Liver (tissue), 9 donors: ENCODE measurements around the gene SSNA1. TPM values are rescaled to one million over a fixed set of nuclear protein-coding genes. Genes with fewer than 3 reads are reported as not detected.

Experiments used
- DNase-seq: peaks from one replicate; pipeline ENCODE4 v3.0.0-alpha.2; 2017; ENCODE audit warnings: low spot score
- H3K27ac ChIP-seq, 2 donors: one replicate each; pipeline ENCODE4 v1.7.0; 2013; ENCODE audit warnings: inconsistent platforms in 2 of 2, low read length in 2 of 2, control low read depth in 1 of 2, low read depth in 1 of 2, mild to moderate bottlenecking in 1 of 2
- H3K27me3 ChIP-seq, 4 donors: one replicate each; pipeline versions ENCODE4 v1.6.1 to v1.7.0; 2013; ENCODE audit warnings: low read length in 3 of 4, inconsistent platforms in 1 of 4, mild to moderate bottlenecking in 1 of 4, moderate library complexity in 1 of 4; ENCODE audit not compliant: control insufficient read depth in 4 of 4, insufficient read depth in 4 of 4
- H3K36me3 ChIP-seq, 4 donors: one replicate each; pipeline versions ENCODE4 v1.6.1 to v1.7.0; 2013; ENCODE audit warnings: low read length in 3 of 4, mild to moderate bottlenecking in 3 of 4, low read depth in 1 of 4, moderate library complexity in 1 of 4; ENCODE audit not compliant: control insufficient read depth in 4 of 4, insufficient read depth in 3 of 4
- H3K4me1 ChIP-seq, 4 donors: one replicate each; pipeline versions ENCODE4 v1.6.1 to v1.7.0; 2013; ENCODE audit warnings: low read length in 3 of 4, mild to moderate bottlenecking in 3 of 4, moderate library complexity in 1 of 4; ENCODE audit not compliant: control insufficient read depth in 4 of 4, insufficient read depth in 4 of 4
- H3K4me3 ChIP-seq, 3 donors: one replicate each; pipeline versions ENCODE4 v1.6.1 to v1.7.0; 2013; ENCODE audit warnings: low read length in 3 of 3, control low read depth in 1 of 3, low read depth in 1 of 3, mild to moderate bottlenecking in 1 of 3
- H3K9ac ChIP-seq, 2 donors: one replicate each; pipeline ENCODE4 v1.7.0; 2013; ENCODE audit warnings: low read length in 2 of 2, mild to moderate bottlenecking in 2 of 2, moderate library complexity in 2 of 2, control low read depth in 1 of 2, low read depth in 1 of 2
- H3K9me3 ChIP-seq, 4 donors: one replicate each; pipeline versions ENCODE4 v1.6.1 to v1.7.0; 2013; ENCODE audit warnings: low read length in 3 of 4; ENCODE audit not compliant: control insufficient read depth in 4 of 4
- EGR1 ChIP-seq, 2 donors: IDR thresholded peaks; 2 replicates each; pipeline ENCODE4 v1.6.1; 2016 to 2018; ENCODE audit warnings: antibody characterized with exemption in 2 of 2, low read depth in 2 of 2
- FOXA1 ChIP-seq: IDR thresholded peaks from 2 replicates; pipeline ENCODE4 v1.6.1; 2016; ENCODE audit warnings: antibody characterized with exemption
- FOXA2 ChIP-seq: IDR thresholded peaks from 2 replicates; pipeline ENCODE4 v1.6.1; 2016; ENCODE audit warnings: antibody characterized with exemption
- GABPA ChIP-seq, 2 donors: IDR thresholded peaks in 1 of 2; conservative IDR thresholded peaks in 1 of 2; 2 replicates each; pipeline ENCODE4 v1.6.1; 2016; ENCODE audit warnings: antibody characterized with exemption in 2 of 2, mild to moderate bottlenecking in 1 of 2, moderate library complexity in 1 of 2
- HNF4A ChIP-seq, 2 donors: conservative IDR thresholded peaks; 2 replicates each; pipeline ENCODE4 v1.6.1; 2016; ENCODE audit warnings: antibody characterized with exemption in 2 of 2, mild to moderate bottlenecking in 2 of 2
- JUND ChIP-seq, 2 donors: IDR thresholded peaks; 2 replicates each; pipeline ENCODE4 v1.6.1; 2016; ENCODE audit warnings: antibody characterized with exemption in 2 of 2
- NR2F2 ChIP-seq: IDR thresholded peaks from 2 replicates; pipeline ENCODE4 v1.6.1; 2016; ENCODE audit warnings: antibody characterized with exemption
- RAD21 ChIP-seq, 2 donors: IDR thresholded peaks; 2 replicates each; pipeline ENCODE4 v1.6.1; 2016; ENCODE audit warnings: antibody characterized with exemption in 2 of 2, mild to moderate bottlenecking in 2 of 2
- RXRA ChIP-seq, 2 donors: IDR thresholded peaks; 2 replicates each; pipeline ENCODE4 v1.6.1; 2017 to 2018; ENCODE audit warnings: antibody characterized with exemption in 2 of 2, mild to moderate bottlenecking in 1 of 2
- SP1 ChIP-seq: IDR thresholded peaks from 2 replicates; pipeline ENCODE4 v1.6.1; 2018; ENCODE audit warnings: antibody characterized with exemption, mild to moderate bottlenecking
- TAF1 ChIP-seq: conservative IDR thresholded peaks from 2 replicates; pipeline ENCODE4 v1.6.1; 2016; ENCODE audit warnings: antibody characterized with exemption, mild to moderate bottlenecking
- YY1 ChIP-seq: IDR thresholded peaks from 2 replicates; pipeline ENCODE4 v1.6.1; 2016; ENCODE audit warnings: antibody characterized with exemption, mild to moderate bottlenecking
- WGBS: extraction: QIAGEN DNeasy Blood & Tissue Kit; methylation state at CpG from one replicate; pipeline ENCODE4 v1.1.7; 2013; 5-methylcytosine and 5-hydroxymethylcytosine counted together
- polyA plus RNA-seq, 2 donors: library from polyadenylated mRNA; stranded (reverse) in 1 of 2; unstranded in 1 of 2; fragments of 200-250 nt in 1 of 2; fragments of >200 nt in 1 of 2; fragmentation: Nextera tagmentation in 1 of 2; extraction: Ambion mirVana in 1 of 2; gene quantifications; one replicate each; pipeline versions ENCODE4 v1.2.1 to v1.2.3, GENCODE V29; 2013 to 2015
- total RNA-seq, 2 donors: library from RNA; depleted of rRNA; stranded (reverse); fragments of >200 nt; gene quantifications; one replicate each; pipeline ENCODE4 v1.2.3, GENCODE V29; 2014
- TF ChIP-seq, protein P1 (sequence below): IDR thresholded peaks from 2 replicates; pipeline ENCODE4 v1.6.1; 2016; ENCODE audit warnings: antibody characterized with exemption
- TF ChIP-seq, protein P2 (sequence below): IDR thresholded peaks from 2 replicates; pipeline ENCODE4 v1.6.1; 2016; ENCODE audit warnings: antibody characterized with exemption
- TF ChIP-seq, protein P3 (sequence below): fragments of 150-350 bp; IDR thresholded peaks from 2 replicates; pipeline ENCODE4 v1.5.1; 2017; ENCODE audit warnings: improper control_type of control experiment, low read depth, low read length; ENCODE audit not compliant: missing input control
- donor health status: healthy.
- donor health status: healthy.
- donor health status: healthy.
- donor health status: healthy.
- donor health status: healthy.

SSNA1 gene
- total and polyA plus RNA-seq, 4 donors, result 29.8 to 44.2 (median 40.3) TPM

DNA sequence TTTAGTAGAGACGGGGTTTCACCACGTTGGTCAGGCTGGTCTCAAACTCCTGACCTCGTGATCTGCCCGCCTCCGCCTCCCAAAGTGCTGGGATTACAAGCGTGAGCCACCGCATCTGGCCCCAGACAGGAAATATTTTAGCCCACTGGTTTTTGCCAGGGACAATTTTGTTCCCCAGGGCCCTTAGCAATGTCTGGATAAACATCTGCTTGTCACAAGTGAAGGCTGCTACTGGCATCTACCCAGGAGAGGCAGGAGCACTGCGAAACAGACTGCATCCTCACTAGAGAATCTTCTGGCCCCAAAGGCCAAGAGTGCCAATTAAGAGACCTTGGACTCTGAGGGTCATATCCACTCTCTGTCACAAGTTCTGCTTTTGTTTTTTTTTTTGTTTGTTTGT lies 14.5 kb downstream of the SSNA1 start:
- Histone ChIP-seq H3K9ac (no peak overlapping the region), H3K9me3 (no peaks in the 10 kb centered on the region), H3K27ac (peak overlapping the region; percentile 31 to 78), H3K27me3 (no peaks in the 10 kb centered on the region), H3K4me3 (no peak overlapping the region), H3K36me3 (no peaks in the 10 kb centered on the region), H3K4me1 (peaks cover 27 to 78% (median 65%) of the 10 kb centered on the region in 4 donors)
- no peak for TF ChIP-seq EGR1 (IDR thresholded peaks at IDR 0.05; ENCODE audit: low read depth in 2 of 2)
- peak; percentile 26 to 46 for TF ChIP-seq HNF4A (conservative IDR thresholded peaks at IDR 0.05)
- TF ChIP-seq SP1, result no peak
- TF ChIP-seq, protein P1, sequence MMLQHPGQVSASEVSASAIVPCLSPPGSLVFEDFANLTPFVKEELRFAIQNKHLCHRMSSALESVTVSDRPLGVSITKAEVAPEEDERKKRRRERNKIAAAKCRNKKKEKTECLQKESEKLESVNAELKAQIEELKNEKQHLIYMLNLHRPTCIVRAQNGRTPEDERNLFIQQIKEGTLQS, result no peak
- no peak for TF ChIP-seq GABPA (IDR thresholded peaks at IDR 0.05 in 1 of 2, conservative IDR thresholded peaks at IDR 0.05 in 1 of 2)
- TF ChIP-seq FOXA2, result no peak
- no peak for TF ChIP-seq YY1
- no peak for TF ChIP-seq RXRA (IDR thresholded peaks at IDR 0.05)
- peak; percentile 3 for TF ChIP-seq NR2F2
- TF ChIP-seq JUND (IDR thresholded peaks at IDR 0.05), result no peak
- TF ChIP-seq TAF1, result no peak
- DNase-seq, result no peak
- 37% methylated on average over 8 of the region's 8 CpGs for WGBS

DNA sequence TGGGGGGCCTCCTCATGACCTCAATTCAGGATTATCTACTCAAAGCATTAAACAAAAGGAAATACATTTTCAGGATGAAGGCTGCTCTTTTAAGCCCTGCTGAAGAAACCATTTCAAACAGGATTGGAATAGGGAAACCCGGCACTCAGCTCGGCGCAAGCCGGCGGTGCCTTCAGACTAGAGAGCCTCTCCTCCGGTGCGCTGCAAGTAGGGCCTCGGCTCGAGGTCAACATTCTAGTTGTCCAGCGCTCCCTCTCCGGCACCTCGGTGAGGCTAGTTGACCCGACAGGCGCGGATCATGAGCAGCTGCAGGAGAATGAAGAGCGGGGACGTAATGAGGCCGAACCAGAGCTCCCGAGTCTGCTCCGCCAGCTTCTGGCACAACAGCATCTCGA lies 16.3 kb downstream of the SSNA1 start:
- DNase-seq, result no peak
- Histone ChIP-seq H3K27me3 (no peaks in the 10 kb centered on the region), H3K9me3 (no peaks in the 10 kb centered on the region), H3K4me3 (peak overlapping the region; percentile 90 to 98 (median 96)), H3K27ac (peak overlapping the region in 1 of 2 donors; percentile 45), H3K36me3 (peaks cover 0 to 5% (median 0%) of the 10 kb centered on the region in 4 donors), H3K9ac (peak overlapping the region; percentile 29 to 82), H3K4me1 (peaks cover 25 to 62% (median 55%) of the 10 kb centered on the region in 4 donors)
- TF ChIP-seq SP1 (no peak), NR2F2 (no peak), EGR1 (IDR thresholded peaks at IDR 0.05; ENCODE audit: low read depth in 2 of 2) (no peak), JUND (IDR thresholded peaks at IDR 0.05) (no peak), GABPA (IDR thresholded peaks at IDR 0.05 in 1 of 2, conservative IDR thresholded peaks at IDR 0.05 in 1 of 2) (no peak), HNF4A (conservative IDR thresholded peaks at IDR 0.05) (no peak), FOXA2 (no peak), FOXA1 (no peak)
- TF ChIP-seq, protein P2, sequence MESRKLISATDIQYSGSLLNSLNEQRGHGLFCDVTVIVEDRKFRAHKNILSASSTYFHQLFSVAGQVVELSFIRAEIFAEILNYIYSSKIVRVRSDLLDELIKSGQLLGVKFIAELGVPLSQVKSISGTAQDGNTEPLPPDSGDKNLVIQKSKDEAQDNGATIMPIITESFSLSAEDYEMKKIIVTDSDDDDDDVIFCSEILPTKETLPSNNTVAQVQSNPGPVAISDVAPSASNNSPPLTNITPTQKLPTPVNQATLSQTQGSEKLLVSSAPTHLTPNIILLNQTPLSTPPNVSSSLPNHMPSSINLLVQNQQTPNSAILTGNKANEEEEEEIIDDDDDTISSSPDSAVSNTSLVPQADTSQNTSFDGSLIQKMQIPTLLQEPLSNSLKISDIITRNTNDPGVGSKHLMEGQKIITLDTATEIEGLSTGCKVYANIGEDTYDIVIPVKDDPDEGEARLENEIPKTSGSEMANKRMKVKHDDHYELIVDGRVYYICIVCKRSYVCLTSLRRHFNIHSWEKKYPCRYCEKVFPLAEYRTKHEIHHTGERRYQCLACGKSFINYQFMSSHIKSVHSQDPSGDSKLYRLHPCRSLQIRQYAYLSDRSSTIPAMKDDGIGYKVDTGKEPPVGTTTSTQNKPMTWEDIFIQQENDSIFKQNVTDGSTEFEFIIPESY, result no peak
- TF ChIP-seq, protein P1, result no peak
- 11% methylated on average over 21 of the region's 21 CpGs for WGBS

DNA sequence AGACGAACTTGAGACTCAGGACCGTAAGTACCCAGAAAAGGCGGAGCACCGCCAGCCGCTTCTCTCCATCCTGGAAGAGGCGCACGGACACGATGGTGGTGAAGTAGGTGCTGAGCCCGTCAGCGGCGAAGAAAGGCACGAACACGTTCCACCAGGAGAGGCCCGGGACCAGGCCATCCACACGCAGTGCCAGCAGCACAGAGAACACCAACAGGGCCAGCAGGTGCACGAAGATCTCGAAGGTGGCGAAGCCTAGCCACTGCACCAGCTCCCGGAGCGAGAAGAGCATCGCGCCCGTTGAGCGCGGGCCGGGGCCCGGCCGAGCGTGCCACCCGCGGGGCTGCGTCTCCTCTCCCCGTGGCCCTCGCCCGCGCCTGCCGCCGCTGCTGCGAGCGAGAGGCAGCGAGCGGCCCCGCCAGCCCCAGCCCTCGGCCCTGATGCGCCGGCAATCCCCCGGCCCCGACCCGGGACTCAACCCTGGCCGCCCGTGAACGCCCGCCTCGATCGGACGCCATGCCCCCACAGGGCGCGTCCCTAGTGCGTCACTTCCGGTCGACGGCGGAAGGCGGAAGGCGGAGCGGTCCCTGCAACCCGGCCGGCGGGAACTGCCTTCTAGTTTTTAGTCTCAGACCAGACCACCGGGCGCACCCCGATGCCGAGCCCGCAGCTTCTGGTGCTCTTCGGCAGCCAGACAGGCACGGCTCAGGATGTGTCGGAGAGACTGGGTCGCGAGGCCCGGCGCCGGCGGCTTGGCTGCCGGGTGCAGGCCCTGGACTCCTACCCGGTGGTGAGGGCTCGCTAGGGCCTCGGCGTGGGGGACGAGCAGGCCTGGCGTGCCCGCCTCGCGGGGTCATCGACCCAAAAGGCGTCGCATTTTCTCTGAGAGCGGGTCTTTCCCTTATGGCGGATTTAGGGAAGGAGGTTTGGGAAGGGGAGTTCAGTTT lies 16.9 kb downstream of the SSNA1 start, which contains the start of the genes NDOR1 and TMEM203:
NDOR1 (plus strand) TSS at position 575 of the 944 bp plus-strand sequence; CDS start at position 653, 78 bp downstream.
TMEM203 (minus strand) TSS at position 523 of the 944 bp plus-strand sequence; CDS start at position 289, 234 bp downstream.
- DNase-seq, result peak; percentile 95
- Histone ChIP-seq H3K27ac (peak within 1 kb of the TSS; percentile 45 to 73), H3K4me1 (peaks cover 25 to 62% (median 55%) of the 10 kb centered on the region in 4 donors)

More for the DNA sequence above, 16.9 kb downstream of the SSNA1 start, which contains the start of the genes NDOR1 and TMEM203:
- under 1% methylated on average over 98 of the region's 98 CpGs for WGBS
- peak in 1 of 2 donors; percentile 16 for TF ChIP-seq RAD21 (IDR thresholded peaks at IDR 0.05)
- no peak for TF ChIP-seq TAF1
- TF ChIP-seq GABPA (IDR thresholded peaks at IDR 0.05 in 1 of 2, conservative IDR thresholded peaks at IDR 0.05 in 1 of 2), result peak; percentile 84 to 96
- TF ChIP-seq YY1, result peak; percentile 94
- no peak for TF ChIP-seq FOXA2
- TF ChIP-seq, protein P3, sequence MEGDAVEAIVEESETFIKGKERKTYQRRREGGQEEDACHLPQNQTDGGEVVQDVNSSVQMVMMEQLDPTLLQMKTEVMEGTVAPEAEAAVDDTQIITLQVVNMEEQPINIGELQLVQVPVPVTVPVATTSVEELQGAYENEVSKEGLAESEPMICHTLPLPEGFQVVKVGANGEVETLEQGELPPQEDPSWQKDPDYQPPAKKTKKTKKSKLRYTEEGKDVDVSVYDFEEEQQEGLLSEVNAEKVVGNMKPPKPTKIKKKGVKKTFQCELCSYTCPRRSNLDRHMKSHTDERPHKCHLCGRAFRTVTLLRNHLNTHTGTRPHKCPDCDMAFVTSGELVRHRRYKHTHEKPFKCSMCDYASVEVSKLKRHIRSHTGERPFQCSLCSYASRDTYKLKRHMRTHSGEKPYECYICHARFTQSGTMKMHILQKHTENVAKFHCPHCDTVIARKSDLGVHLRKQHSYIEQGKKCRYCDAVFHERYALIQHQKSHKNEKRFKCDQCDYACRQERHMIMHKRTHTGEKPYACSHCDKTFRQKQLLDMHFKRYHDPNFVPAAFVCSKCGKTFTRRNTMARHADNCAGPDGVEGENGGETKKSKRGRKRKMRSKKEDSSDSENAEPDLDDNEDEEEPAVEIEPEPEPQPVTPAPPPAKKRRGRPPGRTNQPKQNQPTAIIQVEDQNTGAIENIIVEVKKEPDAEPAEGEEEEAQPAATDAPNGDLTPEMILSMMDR, result peak; percentile 4
- peak within 1 kb of the TSS; percentile 64 to 82 for H3K9ac ChIP-seq
- H3K4me3 ChIP-seq, result peak within 1 kb of the TSS; percentile 90 to 98 (median 96)
- H3K36me3 ChIP-seq, result peaks cover 0 to 5% (median 0%) of the 10 kb centered on the region in 4 donors
- no peaks in the 10 kb centered on the region for H3K9me3 ChIP-seq
- H3K27me3 ChIP-seq, result no peaks in the 10 kb centered on the region
